ENCODE data around the gene CCSAP. TPM values are rescaled to one million over a fixed set of nuclear protein-coding genes. Genes with fewer than 3 reads are reported as not detected.

The CCSAP gene
- total and polyA plus RNA-seq, 4 donors: 1.6 to 11.1 (median 4.6) TPM

DNA sequence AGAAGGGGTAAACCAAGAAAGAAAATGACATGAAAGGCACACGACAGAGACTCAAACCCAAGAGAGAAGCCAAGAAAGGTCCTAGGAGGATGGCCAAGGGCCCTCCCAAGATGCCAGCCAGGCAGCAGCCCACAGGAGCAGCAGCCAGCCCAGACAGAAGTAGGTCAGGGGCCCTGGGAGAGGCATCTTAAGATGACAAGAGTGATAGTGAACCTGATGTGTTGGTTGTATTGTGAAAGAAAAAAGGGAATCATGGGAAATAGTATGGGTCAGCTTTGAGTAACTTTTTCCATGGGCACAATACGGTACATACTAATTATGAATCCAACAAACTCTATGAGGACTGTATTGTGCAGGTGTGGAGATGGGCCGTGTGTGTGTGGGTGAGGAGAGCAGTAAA lies 3.3 kb downstream of the CCSAP start:
- TF ChIP-seq, protein P1, sequence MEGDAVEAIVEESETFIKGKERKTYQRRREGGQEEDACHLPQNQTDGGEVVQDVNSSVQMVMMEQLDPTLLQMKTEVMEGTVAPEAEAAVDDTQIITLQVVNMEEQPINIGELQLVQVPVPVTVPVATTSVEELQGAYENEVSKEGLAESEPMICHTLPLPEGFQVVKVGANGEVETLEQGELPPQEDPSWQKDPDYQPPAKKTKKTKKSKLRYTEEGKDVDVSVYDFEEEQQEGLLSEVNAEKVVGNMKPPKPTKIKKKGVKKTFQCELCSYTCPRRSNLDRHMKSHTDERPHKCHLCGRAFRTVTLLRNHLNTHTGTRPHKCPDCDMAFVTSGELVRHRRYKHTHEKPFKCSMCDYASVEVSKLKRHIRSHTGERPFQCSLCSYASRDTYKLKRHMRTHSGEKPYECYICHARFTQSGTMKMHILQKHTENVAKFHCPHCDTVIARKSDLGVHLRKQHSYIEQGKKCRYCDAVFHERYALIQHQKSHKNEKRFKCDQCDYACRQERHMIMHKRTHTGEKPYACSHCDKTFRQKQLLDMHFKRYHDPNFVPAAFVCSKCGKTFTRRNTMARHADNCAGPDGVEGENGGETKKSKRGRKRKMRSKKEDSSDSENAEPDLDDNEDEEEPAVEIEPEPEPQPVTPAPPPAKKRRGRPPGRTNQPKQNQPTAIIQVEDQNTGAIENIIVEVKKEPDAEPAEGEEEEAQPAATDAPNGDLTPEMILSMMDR (IDR thresholded peaks at IDR 0.05; ENCODE audit: control extremely low read depth, extremely low read depth): no peak
- ATAC-seq (ENCODE audit: insufficient read depth, low FRiP score): no peak
- no peaks in the 10 kb centered on the region for H3K27me3 ChIP-seq (ENCODE audit: control insufficient read depth in 3 of 3, insufficient read depth in 3 of 3, low read length in 2 of 3)
- H3K4me1 ChIP-seq (ENCODE audit: control insufficient read depth in 5 of 5, insufficient read depth in 5 of 5, low read length in 5 of 5): peaks cover 0 to 12% (median 0%) of the 10 kb centered on the region in 5 donors
- no peak overlapping the region for H3K4me3 ChIP-seq
- H3K9ac ChIP-seq (ENCODE audit: insufficient read depth in 1 of 2, low read length in 2 of 2): no peak overlapping the region
- no peak for DNase-seq
- no peak overlapping the region for H3K27ac ChIP-seq (ENCODE audit: low read depth in 1 of 2, low read length in 1 of 2)
- peaks cover 0 to 3% (median 0%) of the 10 kb centered on the region in 4 donors for H3K36me3 ChIP-seq (ENCODE audit: control insufficient read depth in 4 of 4, insufficient read depth in 4 of 4, low read length in 4 of 4)
- H3K9me3 ChIP-seq (ENCODE audit: control insufficient read depth in 4 of 4, insufficient read depth in 3 of 4, low read length in 3 of 4): peaks cover 0 to 3% (median 0%) of the 10 kb centered on the region in 4 donors
- 90% methylated on average over 3 of the region's 3 CpGs for WGBS, 2 donors

DNA sequence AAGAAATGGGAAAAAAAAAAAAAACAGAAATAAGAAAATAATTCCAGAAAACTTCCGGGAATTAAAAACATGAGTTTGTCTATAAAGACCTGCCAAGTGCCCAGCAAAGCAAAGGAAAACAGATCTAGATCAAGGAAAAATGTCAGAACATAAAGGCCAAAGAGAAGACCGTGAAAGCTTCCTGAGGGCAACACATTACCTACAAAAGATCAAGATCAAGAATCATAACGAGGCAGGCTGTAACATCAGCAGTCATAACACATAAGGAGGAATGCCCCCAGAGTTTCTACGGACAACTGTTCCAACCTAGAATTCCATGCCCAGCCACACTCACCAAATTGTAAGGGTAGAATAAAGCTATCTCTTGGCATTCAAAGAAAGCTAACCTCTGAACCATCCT lies 3.8 kb downstream of the CCSAP start:
- H3K9me3 ChIP-seq (ENCODE audit: control insufficient read depth in 4 of 4, insufficient read depth in 3 of 4, low read length in 3 of 4): peaks cover 0 to 7% (median 0%) of the 10 kb centered on the region in 4 donors
- H3K9ac ChIP-seq (ENCODE audit: insufficient read depth in 1 of 2, low read length in 2 of 2): no peak overlapping the region
- H3K27ac ChIP-seq (ENCODE audit: low read depth in 1 of 2, low read length in 1 of 2): no peak overlapping the region
- H3K36me3 ChIP-seq (ENCODE audit: control insufficient read depth in 4 of 4, insufficient read depth in 4 of 4, low read length in 4 of 4): peaks cover 0 to 3% (median 0%) of the 10 kb centered on the region in 4 donors
- ATAC-seq (ENCODE audit: insufficient read depth, low FRiP score): no peak
- no peak overlapping the region for H3K4me3 ChIP-seq
- H3K27me3 ChIP-seq (ENCODE audit: control insufficient read depth in 3 of 3, insufficient read depth in 3 of 3, low read length in 2 of 3): no peaks in the 10 kb centered on the region
- DNase-seq: no peak
- TF ChIP-seq, protein P1 (IDR thresholded peaks at IDR 0.05; ENCODE audit: control extremely low read depth, extremely low read depth): no peak
- H3K4me1 ChIP-seq (ENCODE audit: control insufficient read depth in 5 of 5, insufficient read depth in 5 of 5, low read length in 5 of 5): peaks cover 0 to 12% (median 0%) of the 10 kb centered on the region in 5 donors
- WGBS, 2 donors: 96 to 98% methylated on average over 4 of the region's 4 CpGs

DNA sequence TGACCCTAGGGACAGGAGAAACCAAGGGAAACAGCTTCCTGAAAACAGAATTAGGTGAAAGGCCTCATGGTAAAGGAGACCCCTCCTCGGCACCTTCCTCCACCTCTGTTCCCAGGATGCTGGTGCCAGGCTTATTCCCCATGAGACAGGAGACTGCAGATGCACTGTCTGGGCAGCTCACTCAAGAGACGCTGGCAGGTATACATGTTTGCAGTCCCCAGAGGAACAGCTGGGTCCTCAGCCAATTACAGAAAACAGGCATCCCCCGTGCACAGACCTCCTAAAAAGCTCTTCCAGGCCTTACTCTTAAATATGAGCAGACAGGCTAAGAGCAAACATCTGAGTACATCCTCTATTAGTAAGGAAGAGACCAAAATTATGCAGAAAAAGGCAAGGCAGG lies 6.5 kb downstream of the CCSAP start:
- H3K27me3 ChIP-seq (ENCODE audit: control insufficient read depth in 3 of 3, insufficient read depth in 3 of 3, low read length in 2 of 3): no peaks in the 10 kb centered on the region

More for the DNA sequence above, 6.5 kb downstream of the CCSAP start:
- TF ChIP-seq, protein P1 (IDR thresholded peaks at IDR 0.05; ENCODE audit: control extremely low read depth, extremely low read depth): no peak
- Histone ChIP-seq H3K9me3 (ENCODE audit: control insufficient read depth in 4 of 4, insufficient read depth in 3 of 4, low read length in 3 of 4) (peaks cover 0 to 7% (median 0%) of the 10 kb centered on the region in 4 donors), H3K27ac (ENCODE audit: low read depth in 1 of 2, low read length in 1 of 2) (no peak overlapping the region), H3K9ac (ENCODE audit: insufficient read depth in 1 of 2, low read length in 2 of 2) (no peak overlapping the region), H3K36me3 (ENCODE audit: control insufficient read depth in 4 of 4, insufficient read depth in 4 of 4, low read length in 4 of 4) (peaks cover 0 to 3% (median 0%) of the 10 kb centered on the region in 4 donors), H3K4me3 (no peak overlapping the region), H3K4me1 (ENCODE audit: control insufficient read depth in 5 of 5, insufficient read depth in 5 of 5, low read length in 5 of 5) (peaks cover 0 to 8% (median 0%) of the 10 kb centered on the region in 5 donors)
- no peak for ATAC-seq (ENCODE audit: insufficient read depth, low FRiP score)
- WGBS, 2 donors: 92 to 93% methylated on average over 3 of the region's 3 CpGs
- no peak for DNase-seq

Data from lung (tissue), 12 donors.